H9 (cell line): ENCODE data around the gene MPHOSPH6. TPM values are rescaled to one million over a fixed set of nuclear protein-coding genes. Genes with fewer than 3 reads are reported as not detected.

Experiments used
- DNase-seq: peaks from one replicate; pipeline ENCODE4 v3.0.0-alpha.2; 2017
- H2AFZ ChIP-seq: one replicate; pipeline ENCODE4 v1.6.1; 2013; ENCODE audit warnings: mild to moderate bottlenecking, low read length, control low read depth, moderate library complexity
- H2AK5ac ChIP-seq: 2 replicates; pipeline ENCODE4 v1.6.1; 2013; ENCODE audit warnings: low read length, control low read depth, mixed read lengths; ENCODE audit not compliant: insufficient read length
- H2BK120ac ChIP-seq: one replicate; pipeline ENCODE4 v1.6.1; 2013; ENCODE audit warnings: low read depth, mild to moderate bottlenecking, low read length, control low read depth, inconsistent platforms; ENCODE audit not compliant: poor library complexity, severe bottlenecking
- H2BK12ac ChIP-seq: 2 replicates; pipeline ENCODE4 v1.6.1; 2013; ENCODE audit warnings: low read length, control low read depth, mixed read lengths, low read depth; ENCODE audit not compliant: insufficient read length
- H2BK15ac ChIP-seq: 2 replicates; pipeline ENCODE4 v1.6.1; 2013; ENCODE audit warnings: low read depth, low read length, control low read depth
- H2BK20ac ChIP-seq: one replicate; pipeline ENCODE4 v1.6.1; 2013; ENCODE audit warnings: low read depth, mild to moderate bottlenecking, low read length, control low read depth, inconsistent platforms; ENCODE audit not compliant: poor library complexity, severe bottlenecking
- H2BK5ac ChIP-seq: 2 replicates; pipeline ENCODE4 v1.6.1; 2013; ENCODE audit warnings: low read length, control low read depth, mixed read lengths; ENCODE audit not compliant: insufficient read length
- H3K14ac ChIP-seq: 2 replicates; pipeline ENCODE4 v1.6.1; 2013; ENCODE audit warnings: low read length, control low read depth; ENCODE audit not compliant: insufficient read depth
- H3K18ac ChIP-seq: 2 replicates; pipeline ENCODE4 v1.6.1; 2013; ENCODE audit warnings: low read depth, mild to moderate bottlenecking, mixed read lengths, low read length, control low read depth; ENCODE audit not compliant: insufficient read length
- H3K23ac ChIP-seq: 2 replicates; pipeline ENCODE4 v1.6.1; 2013; ENCODE audit warnings: low read length, control low read depth, mixed read lengths, low read depth; ENCODE audit not compliant: insufficient read length
- H3K23me2 ChIP-seq: 2 replicates; pipeline ENCODE4 v1.6.1; 2013; ENCODE audit warnings: low read depth, mild to moderate bottlenecking, mixed read lengths, low read length, control low read depth; ENCODE audit not compliant: insufficient read length, poor library complexity, severe bottlenecking
- H3K27ac ChIP-seq: 2 replicates; pipeline ENCODE4 v1.5.1; 2013; ENCODE audit warnings: low read length, control low read depth, mixed read lengths, low read depth; ENCODE audit not compliant: insufficient read length
- H3K27me3 ChIP-seq: 2 replicates; pipeline ENCODE4 v1.6.1; 2013; ENCODE audit warnings: low read length, control low read depth, inconsistent platforms; ENCODE audit not compliant: insufficient read depth
- H3K4ac ChIP-seq: 2 replicates; pipeline ENCODE4 v1.6.1; 2013; ENCODE audit warnings: low read depth, mild to moderate bottlenecking, control low read depth, inconsistent platforms, low read length, moderate library complexity
- H3K4me1 ChIP-seq: 2 replicates; pipeline ENCODE4 v1.6.1; 2013; ENCODE audit warnings: low read length, control low read depth, inconsistent platforms; ENCODE audit not compliant: insufficient read depth
- H3K4me2 ChIP-seq: 2 replicates; pipeline ENCODE4 v1.6.1; 2013; ENCODE audit warnings: low read length, control low read depth, mixed read lengths; ENCODE audit not compliant: insufficient read length, insufficient read depth
- H3K56ac ChIP-seq: 2 replicates; pipeline ENCODE4 v1.6.1; 2013; ENCODE audit warnings: low read depth, mild to moderate bottlenecking, mixed read lengths, low read length, control low read depth; ENCODE audit not compliant: insufficient read length
- H3K79me1 ChIP-seq: 2 replicates; pipeline ENCODE4 v1.6.1; 2013; ENCODE audit warnings: low read depth, mild to moderate bottlenecking, moderate library complexity, low read length, control low read depth, inconsistent platforms; ENCODE audit not compliant: insufficient read depth, poor library complexity, severe bottlenecking
- H3K79me2 ChIP-seq: 2 replicates; pipeline ENCODE4 v1.6.1; 2013; ENCODE audit warnings: low read length, control low read depth, inconsistent platforms; ENCODE audit not compliant: insufficient read depth
- H3K9ac ChIP-seq: 2 replicates; pipeline ENCODE4 v1.6.1; 2013; ENCODE audit warnings: low read length, control low read depth, mixed read lengths; ENCODE audit not compliant: insufficient read length; ENCODE audit errors: extremely low read depth
- H3K9me3 ChIP-seq: one replicate; pipeline ENCODE4 v1.6.1; 2013; ENCODE audit warnings: low read depth, low read length, inconsistent platforms; ENCODE audit not compliant: control insufficient read depth
- H3T11ph ChIP-seq: one replicate; pipeline ENCODE4 v1.6.1; 2013; ENCODE audit warnings: mild to moderate bottlenecking, low read length, control low read depth, inconsistent platforms
- H4K20me1 ChIP-seq: one replicate; pipeline ENCODE4 v1.6.1; 2013; ENCODE audit not compliant: control insufficient read depth, insufficient read length, insufficient read depth
- H4K5ac ChIP-seq: 2 replicates; pipeline ENCODE4 v1.6.1; 2013; ENCODE audit warnings: low read depth, mild to moderate bottlenecking, mixed read lengths, low read length, control low read depth; ENCODE audit not compliant: insufficient read length
- H4K8ac ChIP-seq: replicated peaks from 2 replicates; pipeline ENCODE4 v1.6.1; 2013; ENCODE audit warnings: low read length, control low read depth, mixed read lengths, low read depth; ENCODE audit not compliant: insufficient read length
- H4K91ac ChIP-seq: 2 replicates; pipeline ENCODE4 v1.6.1; 2013; ENCODE audit warnings: low read depth, mild to moderate bottlenecking, moderate library complexity, mixed read lengths, low read length, control low read depth; ENCODE audit not compliant: insufficient read length
- H3K27ac Mint-ChIP-seq, 3 experiments: 2 replicates in 2 of 3; 3 replicates in 1 of 3; pipeline ENCODE4 v1.8.0; 2020 to 2021; ENCODE audit warnings: mixed read lengths in 3 of 3, mild to moderate bottlenecking in 1 of 3, moderate library complexity in 1 of 3
- H3K27me3 Mint-ChIP-seq: 2 replicates; pipeline ENCODE4 v1.8.0; 2021; ENCODE audit warnings: low read depth, mild to moderate bottlenecking, moderate library complexity, mixed read lengths
- H3K36me3 Mint-ChIP-seq, 3 experiments: 2 replicates in 2 of 3; 3 replicates in 1 of 3; pipeline ENCODE4 v1.8.0; 2020 to 2021; ENCODE audit warnings: low read depth in 3 of 3, mixed read lengths in 3 of 3; ENCODE audit not compliant: insufficient read depth in 1 of 3
- H3K4me1 Mint-ChIP-seq, 2 experiments: 2 replicates each; pipeline ENCODE4 v1.8.0; 2020; ENCODE audit warnings: mixed read lengths in 2 of 2
- H3K4me3 Mint-ChIP-seq, 2 experiments: 2 replicates in 1 of 2; 3 replicates in 1 of 2; pipeline ENCODE4 v1.8.0; 2020 to 2021; ENCODE audit warnings: mild to moderate bottlenecking in 2 of 2, mixed read lengths in 2 of 2, moderate library complexity in 1 of 2
- H3K9me3 Mint-ChIP-seq, 2 experiments: 2 replicates in 1 of 2; 3 replicates in 1 of 2; pipeline ENCODE4 v1.8.0; 2020; ENCODE audit warnings: mild to moderate bottlenecking in 2 of 2, mixed read lengths in 2 of 2, moderate library complexity in 1 of 2
- WGBS: extraction: QIAGEN DNeasy Blood & Tissue Kit; methylation state at CpG from one replicate; pipeline ENCODE4 v1.1.7; 2013; ENCODE audit warnings: missing lambda C conversion rate, low lambda C conversion rate, mixed read lengths; ENCODE audit not compliant: insufficient read length; ENCODE audit errors: extremely low coverage; 5-methylcytosine and 5-hydroxymethylcytosine counted together
- total RNA-seq: library from RNA; stranded (reverse); gene quantifications from 2 replicates; pipeline ENCODE4 v1.2.1, GENCODE V29; 2021
- TF ChIP-seq, protein P1 (sequence below): fragments of 200-600 bp; sonication (generic); conservative IDR thresholded peaks from 3 replicates; pipeline ENCODE4 v1.8.0; 2021; ENCODE audit warnings: antibody characterized with exemption, mild to moderate bottlenecking

MPHOSPH6 gene
- total RNA-seq, 1 experiment from 2014 or later: 38.3 TPM

DNA sequence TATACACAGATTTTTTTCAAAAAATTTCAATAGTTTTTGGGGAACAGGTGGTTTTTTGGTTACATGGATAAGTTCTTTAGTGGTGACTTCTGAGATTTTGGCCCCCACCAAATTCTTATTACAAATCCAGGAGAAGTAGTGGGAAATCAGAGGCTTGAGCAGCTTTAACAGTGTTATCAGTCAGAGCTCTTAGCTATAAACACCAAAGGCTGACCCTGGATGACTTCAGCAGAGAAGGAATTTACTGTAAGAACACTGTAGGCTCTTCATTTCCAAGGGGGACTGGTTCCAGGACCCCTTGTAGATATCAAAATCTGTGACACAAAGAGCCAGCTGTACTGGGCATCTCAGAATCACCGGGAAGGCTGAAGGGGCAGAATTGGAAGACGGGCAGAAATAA lies 17.8 kb downstream of the MPHOSPH6 start:
- Histone ChIP-seq H2AK5ac (no peak overlapping the region), H3K4ac (no peak overlapping the region), H3K79me2 (peaks cover 1% of the 10 kb centered on the region; the same call in 1 of the 2 replicates), H3K14ac (no peak overlapping the region), H3K27me3 (no peaks in the 10 kb centered on the region), H3K27ac (no peak overlapping the region), H2BK12ac (no peak overlapping the region), H3K4me1 (no peaks in the 10 kb centered on the region; the same call in 1 of the 2 replicates), H2BK120ac (no peak overlapping the region), H2BK20ac (no peak overlapping the region), H3K56ac (no peak overlapping the region), H4K91ac (no peak overlapping the region), H2AFZ (no peak overlapping the region), H4K8ac (no peak overlapping the region), H3K9ac (no peak overlapping the region), H3K9me3 (no peaks in the 10 kb centered on the region), H4K5ac (no peak overlapping the region), H3T11ph (no peak overlapping the region), H3K23me2 (peaks cover 2% of the 10 kb centered on the region), H2BK15ac (no peak overlapping the region), H3K79me1 (no peaks in the 10 kb centered on the region), H3K23ac (no peak overlapping the region), H4K20me1 (no peaks in the 10 kb centered on the region), H3K4me2 (no peak overlapping the region), H2BK5ac (no peak overlapping the region), H3K18ac (no peak overlapping the region)
- peak overlapping the region in 2 of 3 experiments; percentile 48 to 59; a peak in 2 of 7 replicates for H3K27ac Mint-ChIP-seq
- H3K9me3 Mint-ChIP-seq: peaks cover 0 to 4% of the 10 kb centered on the region in 2 experiments; a peak in 1 of 5 replicates
- WGBS: no CpG with 5 or more reads among the region's 2 CpGs
- H3K27me3 Mint-ChIP-seq: no peaks in the 10 kb centered on the region
- TF ChIP-seq, protein P1, sequence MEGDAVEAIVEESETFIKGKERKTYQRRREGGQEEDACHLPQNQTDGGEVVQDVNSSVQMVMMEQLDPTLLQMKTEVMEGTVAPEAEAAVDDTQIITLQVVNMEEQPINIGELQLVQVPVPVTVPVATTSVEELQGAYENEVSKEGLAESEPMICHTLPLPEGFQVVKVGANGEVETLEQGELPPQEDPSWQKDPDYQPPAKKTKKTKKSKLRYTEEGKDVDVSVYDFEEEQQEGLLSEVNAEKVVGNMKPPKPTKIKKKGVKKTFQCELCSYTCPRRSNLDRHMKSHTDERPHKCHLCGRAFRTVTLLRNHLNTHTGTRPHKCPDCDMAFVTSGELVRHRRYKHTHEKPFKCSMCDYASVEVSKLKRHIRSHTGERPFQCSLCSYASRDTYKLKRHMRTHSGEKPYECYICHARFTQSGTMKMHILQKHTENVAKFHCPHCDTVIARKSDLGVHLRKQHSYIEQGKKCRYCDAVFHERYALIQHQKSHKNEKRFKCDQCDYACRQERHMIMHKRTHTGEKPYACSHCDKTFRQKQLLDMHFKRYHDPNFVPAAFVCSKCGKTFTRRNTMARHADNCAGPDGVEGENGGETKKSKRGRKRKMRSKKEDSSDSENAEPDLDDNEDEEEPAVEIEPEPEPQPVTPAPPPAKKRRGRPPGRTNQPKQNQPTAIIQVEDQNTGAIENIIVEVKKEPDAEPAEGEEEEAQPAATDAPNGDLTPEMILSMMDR: no peak
- H3K4me1 Mint-ChIP-seq: peaks cover 12 to 13% of the 10 kb centered on the region in 2 experiments; a peak in 3 of 4 replicates
- no peak for DNase-seq
- H3K36me3 Mint-ChIP-seq: peaks cover 39 to 57% (median 54%) of the 10 kb centered on the region in 3 experiments
- no peak overlapping the region for H3K4me3 Mint-ChIP-seq
